Putamen (tissue), 1 donor: ENCODE measurements around the gene C12orf60.

Source experiments
- DNase-seq: peaks from one replicate; pipeline ENCODE4 v3.0.0-alpha.2; 2016; ENCODE audit warnings: low spot score

The C12orf60 gene

DNA sequence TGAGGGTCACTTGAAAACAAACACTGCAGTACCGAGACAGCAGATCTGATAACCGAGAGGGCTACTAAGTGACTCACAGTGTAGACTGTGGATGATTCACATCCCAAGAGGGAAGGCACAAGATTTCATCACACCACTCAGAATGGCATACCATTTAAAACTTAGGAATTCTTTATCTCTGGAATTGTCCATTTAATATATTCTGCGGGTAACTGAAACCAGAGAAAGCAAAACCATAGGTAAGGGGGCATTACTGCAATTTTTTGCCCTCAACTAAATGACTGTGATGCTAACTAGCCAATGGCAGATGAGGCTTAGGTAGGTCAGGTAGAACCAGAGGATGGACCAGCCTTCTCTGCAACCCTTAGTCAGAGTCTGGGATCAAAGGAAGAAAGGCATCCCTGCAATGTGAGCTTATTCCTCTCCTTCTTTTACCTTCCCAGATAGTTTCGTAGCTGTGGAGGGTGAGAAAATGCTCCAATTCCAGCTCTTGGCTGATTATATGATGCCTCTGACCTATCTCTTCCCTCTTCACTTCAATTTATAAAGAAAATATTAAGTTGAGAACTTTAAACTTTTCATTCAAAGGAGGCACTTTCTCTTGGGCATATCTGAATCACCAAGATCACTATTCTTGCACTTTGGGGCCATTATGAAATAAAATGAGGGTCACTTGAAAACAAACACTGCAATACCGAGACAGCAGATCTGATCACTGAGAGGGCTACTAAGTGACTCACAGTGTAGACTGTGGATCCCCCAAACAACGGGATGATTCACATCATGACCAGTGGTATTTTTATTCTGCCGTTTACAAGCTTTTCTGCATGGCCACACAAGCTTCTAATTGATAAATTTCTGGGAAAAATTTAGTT, 33.1 kb downstream of the C12orf60 start:
- DNase-seq, result no peak

DNA sequence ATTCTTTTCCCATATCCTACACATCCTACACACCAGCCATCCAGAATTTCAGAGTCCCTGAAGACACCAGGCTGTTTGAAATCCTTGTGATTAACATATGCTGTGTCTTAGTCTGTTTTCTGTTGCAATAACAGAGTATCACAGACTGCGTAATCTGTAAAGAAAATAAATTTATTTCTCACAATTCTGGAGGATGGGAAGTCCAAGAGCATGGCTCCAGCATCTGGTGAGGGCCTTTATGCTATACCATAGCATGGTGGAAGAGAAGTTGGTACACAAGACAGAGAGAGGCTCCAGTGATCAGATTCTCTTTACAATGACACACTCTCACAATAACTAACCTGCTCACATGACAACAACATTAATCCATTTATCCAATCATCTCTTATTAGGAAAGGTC, 35.8 kb downstream of the C12orf60 start:
- DNase-seq, result no peak

DNA sequence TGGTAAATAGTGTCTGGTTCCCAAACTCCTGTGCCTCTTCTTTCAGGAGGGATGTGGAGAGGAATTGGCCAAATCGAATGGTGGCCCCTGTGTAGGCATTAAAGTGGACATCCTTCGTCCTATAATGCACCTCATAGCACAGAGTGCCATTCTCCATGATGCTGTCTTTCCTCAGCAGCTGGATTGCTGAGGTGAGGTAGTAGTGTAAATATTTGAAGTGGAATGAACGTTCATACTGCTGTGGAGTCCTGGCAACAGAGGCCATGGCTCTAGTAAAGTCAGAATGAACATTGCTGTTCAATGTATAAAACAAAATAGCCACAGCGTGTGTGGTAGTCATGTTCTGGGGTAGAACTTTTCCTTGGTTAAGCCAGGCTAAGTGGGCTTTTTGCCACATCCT, 37.1 kb downstream of the C12orf60 start:
- no peak for DNase-seq

DNA sequence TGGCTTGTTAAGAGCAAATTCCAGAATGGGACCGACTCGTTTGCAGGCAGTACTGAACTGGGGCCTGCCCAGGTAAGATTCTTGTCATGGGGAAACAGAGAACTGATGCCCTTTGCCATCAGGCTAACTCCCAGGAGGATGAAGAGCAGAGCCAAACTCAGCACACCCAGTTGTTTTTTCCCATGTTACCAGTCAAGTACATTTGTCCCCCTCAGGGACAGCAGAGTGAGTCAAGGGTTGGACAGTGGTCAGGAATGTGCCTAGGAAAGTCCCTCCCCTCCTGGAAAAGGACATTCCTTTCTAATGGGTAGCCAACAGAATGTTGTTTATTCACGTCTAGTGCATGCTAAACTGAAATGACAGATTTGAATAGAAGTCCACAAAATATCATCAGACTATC, 38.3 kb downstream of the C12orf60 start:
- no peak for DNase-seq

DNA sequence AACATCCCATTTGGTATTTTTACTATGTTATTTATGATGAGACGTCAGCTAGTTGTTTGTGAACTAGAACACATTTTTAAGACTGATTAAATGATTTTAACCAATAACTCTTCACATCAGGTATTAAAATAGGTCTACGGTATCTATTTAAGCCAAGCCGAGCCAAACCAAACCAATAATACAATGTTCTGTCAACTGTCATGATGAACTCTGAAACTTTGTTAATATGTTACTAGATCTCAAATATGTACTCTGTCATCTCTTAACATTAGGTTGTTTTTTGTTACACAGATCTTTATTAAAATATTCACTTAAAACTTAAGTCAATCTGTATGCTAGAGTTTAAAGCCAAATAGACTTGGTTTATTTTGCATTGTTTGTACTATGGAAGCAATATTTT, 38.8 kb downstream of the C12orf60 start:
- DNase-seq, result no peak

DNA sequence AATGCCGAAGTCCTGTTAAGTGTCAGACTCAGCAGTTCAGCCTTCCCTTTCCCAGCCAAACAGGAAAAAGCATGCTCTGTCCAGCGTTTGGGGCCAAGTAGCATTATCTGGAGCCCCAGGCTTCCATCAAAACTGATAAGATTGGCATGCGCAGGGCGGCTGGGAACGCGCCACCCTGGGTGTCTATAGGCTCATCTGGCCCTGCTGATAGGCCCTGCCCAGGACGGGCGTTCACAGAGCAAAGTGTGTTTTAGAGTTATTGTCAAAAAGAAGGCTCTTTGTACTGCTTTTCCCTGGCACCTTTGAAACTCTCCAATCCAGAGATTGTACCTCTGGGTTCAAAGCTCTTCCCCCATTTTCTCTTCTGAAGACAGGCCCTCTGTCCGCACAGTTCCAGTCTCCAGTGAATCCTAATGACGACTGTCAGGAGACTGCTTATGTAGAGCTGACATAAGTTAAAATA, 40.0 kb downstream of the C12orf60 start, which contains the start of gene ART4:
TSS of gene ART4 (minus strand) at position 102 of the 463 bp plus-strand sequence. CDS start 413 bp downstream, outside the sequence.
- no peak for DNase-seq

DNA sequence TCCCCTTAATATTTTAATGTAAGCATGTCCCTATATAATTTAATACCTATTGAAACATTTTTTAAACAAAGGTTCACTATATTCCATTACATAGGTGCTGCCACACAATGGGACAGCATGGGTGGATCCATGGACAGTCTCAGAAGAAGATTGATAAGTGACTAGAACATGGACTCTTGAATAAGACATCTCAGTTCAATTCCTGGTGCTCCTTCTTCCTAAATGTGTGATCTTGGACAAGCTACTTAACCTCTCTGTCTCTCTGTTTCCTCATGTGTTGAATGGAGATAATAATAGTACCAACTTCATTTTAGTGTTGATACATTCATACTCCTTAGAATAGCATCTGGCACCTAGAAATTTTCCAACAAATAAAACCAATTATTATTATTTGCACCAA, 40.9 kb downstream of the C12orf60 start:
- DNase-seq, result no peak

DNA sequence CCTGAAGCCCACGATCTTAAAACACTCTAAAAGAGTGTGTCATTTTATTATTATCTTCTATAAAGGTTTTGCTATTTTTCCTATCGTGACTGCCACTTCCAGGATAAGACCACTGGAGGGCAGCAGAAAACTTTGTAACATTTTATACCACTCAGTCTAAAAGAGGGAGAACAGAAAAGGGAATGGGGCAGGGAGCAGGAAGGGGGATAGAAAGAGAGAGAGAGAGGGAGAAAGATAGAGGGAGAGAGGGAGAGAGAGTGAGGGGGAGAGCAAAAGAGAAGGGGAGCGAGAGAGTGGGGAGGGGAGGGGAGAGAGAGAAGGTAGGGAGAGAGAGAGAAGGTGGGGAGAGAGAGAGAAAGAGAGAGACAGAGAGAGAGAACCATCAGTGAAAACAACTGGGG, 41.9 kb downstream of the C12orf60 start:
- DNase-seq, result peak; percentile 54

DNA sequence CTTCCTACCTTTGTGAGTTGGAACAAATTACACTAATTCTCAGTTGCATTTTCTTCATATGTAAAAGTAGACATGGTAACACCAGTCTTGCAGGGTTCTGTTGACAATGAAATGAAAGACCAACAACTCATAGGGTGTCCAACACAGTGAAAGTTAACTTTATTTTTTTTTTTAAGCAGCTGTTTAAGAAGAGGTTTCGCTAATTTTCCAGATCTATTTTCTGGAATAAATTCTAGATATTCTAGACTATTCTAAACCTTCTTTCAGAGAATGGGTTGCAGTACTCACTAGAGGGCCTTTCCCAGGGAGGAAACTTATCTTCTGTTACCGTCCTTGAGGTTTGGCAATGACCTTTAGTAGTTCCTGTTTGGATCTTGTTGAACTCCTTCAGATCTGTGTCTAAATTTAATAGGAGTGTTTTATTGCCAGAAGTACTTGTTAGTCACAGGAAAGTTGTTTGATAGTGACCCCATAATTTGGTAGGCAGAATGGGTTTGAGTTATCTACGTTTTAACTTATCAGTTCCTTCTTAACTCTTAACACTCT, 42.6 kb downstream of the C12orf60 start:
- no peak for DNase-seq

DNA sequence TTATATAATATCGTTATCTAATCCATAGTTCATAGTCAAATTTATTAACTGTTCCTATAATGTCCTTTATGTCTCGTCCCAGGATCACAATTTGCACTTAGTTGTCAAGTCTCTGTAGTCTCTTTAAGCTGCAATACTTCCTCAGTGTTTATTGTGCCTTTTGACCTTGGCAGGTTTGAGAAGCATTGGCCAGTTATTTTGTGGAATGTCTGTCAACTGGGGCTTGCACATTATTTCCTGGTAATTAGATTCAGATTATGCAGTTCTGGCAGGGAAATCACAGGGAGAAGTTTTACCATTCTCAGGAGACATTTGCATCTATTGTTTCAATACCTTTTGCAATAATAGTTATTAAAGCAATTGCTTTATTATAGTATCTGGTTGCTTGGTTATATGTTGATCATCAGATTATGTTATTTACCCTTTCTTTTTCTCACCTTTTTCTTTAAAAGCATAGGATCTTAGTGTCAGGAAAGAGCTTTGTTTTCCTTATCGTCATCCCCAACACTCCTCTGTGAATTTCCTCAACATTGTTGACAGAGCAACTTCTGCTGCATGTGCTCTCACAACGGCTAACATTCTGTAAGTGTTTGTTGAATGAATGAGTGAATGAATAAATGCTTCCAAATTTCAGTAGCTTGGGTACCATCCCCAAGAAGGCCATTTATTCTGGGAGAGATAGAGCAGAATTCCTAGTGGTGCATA, 43.6 kb downstream of the C12orf60 start:
- no peak for DNase-seq

DNA sequence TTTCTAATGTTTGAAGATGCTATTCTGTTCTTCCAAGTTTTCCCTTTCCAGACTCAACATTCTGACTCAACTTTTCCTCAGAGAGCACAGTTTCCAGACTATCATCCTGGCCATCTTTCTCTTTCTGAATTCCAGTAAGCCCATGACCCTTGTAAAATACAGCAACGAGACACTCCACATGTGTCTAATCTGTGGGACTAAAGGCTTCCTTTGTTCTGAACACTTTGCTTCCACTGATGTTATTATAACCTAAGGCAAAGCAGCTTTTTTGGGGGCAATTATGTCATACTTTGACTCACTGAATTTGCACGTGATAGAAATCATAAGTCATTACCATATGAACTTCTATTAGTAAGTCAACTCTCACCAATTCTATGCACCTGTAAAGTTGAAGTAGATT, 46.2 kb downstream of the C12orf60 start:
- DNase-seq, result peak; percentile 65

DNA sequence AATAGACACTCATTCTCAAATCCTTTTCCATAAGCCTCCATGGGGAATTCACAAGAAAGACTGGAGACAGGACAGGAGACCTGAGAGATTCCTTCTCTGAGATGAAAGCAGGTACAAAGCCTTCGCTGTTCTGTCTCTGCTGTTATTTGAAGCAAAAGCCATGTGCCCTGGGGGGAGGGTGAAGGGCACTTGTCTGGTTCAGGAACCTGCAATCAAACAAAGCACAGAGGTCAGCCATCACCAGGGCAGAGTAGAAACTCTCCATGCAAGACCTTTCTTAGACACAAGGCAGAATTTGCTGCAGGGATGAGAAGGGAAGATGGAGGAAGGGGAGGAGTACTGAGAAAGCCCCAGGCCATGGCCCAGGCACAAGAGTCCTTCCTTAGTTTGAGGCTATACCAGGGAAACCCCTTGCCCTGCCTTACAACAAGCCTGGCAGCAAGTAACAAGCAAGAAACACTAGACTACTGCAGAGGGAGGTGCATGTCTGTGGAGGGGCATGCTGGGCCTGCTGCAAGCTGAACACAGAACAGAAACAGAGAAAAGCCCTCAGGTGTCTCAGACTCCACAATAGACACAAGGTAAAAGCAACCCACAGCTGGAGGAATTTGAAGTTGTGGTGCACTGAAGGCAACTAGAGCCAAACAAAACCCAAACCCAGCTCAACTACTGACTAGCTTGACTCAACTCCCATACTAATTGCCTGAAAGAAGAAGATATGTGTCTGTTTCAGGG, 47.6 kb downstream of the C12orf60 start:
- DNase-seq, result no peak

DNA sequence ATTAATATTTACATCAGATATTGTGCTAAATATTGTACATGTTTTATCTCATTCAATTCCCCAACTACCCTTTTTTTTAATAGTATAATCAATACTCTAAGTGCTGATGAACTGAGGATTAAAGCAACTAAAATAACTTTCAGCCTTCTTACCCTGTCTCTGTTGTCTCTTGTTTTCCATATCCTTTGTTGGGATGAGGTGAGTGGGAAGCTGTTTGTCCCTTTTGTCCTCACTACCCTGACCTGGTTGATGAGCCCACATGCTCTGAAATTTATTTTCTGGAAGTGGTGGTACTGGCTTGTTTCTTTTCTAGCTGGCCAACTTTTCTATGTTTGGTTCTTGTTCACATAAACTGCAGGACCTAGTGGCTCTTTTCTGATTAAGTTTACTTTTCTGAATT, 49.4 kb downstream of the C12orf60 start:
- DNase-seq, result no peak

DNA sequence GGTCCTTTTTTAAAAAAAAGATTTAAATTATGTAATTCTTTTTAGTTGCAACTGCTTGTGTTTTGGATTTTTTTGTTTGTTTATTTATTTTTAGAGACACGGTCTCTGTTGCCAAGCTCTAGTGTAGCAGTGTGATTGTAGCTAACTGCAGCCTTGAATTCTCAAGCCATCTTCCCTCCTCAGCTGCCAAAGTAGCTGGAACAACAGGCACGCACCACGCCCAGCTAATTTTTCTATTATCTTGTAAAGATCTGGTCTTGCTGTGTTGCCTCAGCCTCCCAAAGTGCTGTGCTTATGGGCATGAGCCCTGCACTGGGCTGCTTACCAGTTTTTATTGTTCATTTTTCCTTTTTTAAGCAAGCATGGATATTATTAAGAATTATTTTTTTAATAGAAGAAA, 50.5 kb downstream of the C12orf60 start:
- no peak for DNase-seq

DNA sequence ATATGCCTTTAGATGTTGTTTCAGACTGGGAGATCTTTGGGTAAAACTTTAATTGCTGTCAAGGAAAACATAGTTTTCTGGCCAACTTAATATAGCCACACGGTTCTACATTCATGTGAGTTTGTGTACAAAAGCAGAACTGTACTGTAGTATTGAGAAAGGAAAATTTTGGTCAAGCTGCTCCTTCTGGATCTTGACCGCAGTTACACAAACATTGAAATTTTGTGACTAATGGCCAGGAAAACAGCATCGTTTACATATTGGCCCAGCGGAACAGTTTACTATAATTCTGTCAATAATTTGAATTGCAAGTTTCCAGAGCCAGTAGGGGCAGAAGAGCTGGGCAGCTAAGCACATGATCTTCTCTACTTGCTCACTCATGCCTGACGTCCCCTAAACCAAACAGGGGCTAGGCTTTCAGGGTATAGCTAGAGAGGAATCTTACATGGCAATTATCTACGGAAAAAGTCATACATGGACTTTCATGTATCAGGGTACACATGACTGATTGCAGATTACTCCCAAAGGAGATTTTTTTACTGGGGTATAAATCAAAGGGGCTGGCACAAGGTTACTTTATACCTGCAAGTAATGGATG, 51.2 kb downstream of the C12orf60 start:
- no peak for DNase-seq

DNA sequence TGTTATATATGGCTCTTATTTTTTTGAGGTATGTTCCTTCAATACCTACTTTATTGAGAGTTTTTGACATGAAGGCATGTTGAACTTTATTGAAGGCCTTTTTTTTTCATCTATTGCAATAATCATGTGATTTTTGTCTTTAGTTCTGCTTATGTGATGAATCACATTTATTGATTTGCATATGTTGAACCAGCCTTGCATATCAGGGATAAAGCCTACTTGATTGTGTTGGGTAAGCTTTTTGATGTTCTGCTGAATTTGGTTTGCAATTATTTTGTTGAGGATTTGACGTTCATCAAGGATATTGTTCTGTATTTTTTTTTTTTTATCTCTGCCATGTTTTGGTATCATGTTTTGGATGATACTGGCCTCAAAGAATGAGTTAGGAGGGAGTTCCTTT, 55.0 kb downstream of the C12orf60 start:
- DNase-seq, result no peak

DNA sequence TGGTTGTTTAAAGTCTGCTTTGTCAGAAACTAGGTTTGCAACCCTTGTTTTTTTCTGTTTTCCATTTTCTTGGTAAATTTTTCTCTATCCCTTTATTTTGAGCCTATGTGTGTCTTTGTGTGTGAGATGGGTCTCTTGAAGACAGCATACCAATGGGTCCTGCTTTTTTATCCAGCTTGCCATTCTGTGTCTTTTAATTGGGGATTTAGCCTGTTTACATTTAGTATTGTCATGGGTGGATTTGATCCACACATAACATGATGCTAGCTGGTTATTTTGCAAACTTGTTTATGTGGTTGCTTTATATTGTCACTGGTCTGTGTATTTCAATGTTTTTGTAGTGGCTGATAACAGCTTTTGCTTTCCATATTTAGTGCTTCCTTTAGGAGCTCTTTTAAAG, 57.0 kb downstream of the C12orf60 start:
- no peak for DNase-seq

DNA sequence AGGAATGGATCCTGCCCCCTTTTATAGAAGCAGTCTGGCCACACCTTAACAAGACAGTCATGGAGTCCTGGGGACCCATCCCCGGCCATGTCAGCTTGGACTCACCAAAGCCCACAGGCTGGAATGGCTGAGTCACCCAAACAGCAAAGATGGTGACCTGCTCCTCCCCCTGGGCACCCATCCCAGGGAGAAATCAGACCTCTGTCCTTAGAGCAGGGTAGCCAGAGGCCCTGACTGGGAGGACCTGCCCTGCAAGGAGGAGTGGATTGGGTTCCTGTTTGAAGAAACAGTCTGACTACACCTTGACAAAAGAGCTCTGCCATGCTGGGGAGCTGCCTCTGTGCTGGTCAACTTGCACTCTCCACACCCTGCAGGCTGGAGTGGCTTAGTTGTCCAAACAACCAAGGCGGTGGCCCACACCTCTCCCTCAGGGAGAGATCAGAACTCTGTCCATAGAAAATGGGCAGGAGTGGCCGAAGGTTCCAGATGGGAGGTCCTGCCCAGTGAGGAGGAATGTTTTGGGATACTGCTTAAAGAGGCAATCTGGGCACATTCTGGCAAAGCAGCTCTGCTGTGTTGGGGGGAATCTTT, 65.5 kb downstream of the C12orf60 start:
- no peak for DNase-seq

DNA sequence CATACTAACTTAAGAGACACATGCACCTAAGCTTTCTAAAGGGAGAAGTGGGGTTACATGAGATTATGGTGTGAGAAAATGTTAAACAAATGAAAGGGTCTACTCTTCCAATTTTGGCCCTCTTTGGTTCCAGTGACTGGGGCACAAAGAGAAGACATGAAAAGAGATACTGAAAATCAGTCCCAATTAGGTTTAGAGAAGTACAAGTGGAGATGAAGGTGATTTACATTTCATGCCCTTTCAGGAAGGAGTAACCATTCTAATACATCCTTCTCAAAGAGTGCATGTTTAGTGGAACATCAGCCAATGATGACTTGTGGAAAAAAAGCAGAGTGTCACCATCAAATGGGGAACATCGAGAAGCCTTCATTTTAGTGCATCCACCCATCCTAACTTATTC, 67.8 kb downstream of the C12orf60 start:
- no peak for DNase-seq

DNA sequence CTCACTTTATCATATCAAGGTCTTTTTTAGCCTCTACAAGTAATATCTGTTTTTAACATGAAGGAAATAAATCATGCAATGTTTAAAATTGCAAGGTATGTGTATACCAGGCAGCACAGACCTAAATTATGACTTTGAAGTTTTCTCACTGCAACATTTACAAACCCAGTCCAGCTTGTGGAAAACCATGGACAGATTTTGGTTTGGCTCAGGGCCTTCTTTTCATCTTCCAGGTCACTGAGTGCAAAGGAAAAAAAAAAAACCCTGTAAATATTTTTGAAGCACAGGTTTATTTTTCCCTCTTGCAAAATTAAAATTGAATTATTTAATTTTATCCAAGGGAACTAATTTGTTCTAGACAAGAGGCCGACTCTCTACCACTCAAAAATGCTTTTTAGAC, 68.4 kb downstream of the C12orf60 start:
- no peak for DNase-seq

DNA sequence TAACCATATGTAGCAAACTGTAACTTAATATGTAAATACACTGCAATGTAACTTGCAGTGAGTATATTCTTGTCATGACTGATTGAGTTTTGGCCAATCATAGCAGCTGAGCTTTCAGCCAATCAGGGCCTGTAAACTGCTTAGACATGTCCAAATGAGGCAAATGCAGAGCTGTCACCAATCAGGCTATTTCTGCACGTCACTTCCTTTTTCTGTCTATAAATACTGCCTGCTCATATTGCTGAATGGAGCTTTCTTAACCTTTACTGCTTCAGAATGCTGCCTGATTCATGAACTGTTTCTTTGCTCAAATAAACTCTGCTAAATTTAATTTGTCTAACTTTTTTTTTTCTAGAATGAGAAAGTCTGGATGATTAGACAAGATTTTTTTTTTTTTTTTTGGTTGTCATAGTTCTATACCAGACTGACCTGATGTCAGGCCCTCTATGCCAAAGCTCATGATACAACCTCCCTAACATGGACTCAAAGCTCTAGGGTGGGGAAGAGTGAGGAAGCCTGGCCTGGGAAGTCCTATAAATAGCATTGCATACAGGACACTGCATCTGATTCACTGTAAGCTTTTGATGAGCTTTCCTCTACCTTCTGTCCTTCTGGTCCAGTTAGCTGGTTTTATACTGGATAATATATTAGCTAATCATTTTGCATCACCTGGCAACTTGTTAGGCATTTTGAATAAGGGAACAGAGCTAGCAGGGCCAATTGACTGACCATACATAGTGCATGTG, 70.1 kb downstream of the C12orf60 start:
- DNase-seq, result no peak
